Measurements from ENCODE around the gene PPM1A.
"Not testable (repeated sequence)": the region's sequence is repeated elsewhere in the genome, so short reads cannot be mapped to it uniquely, and the experiment has no call there.

Gene PPM1A

GRCh38 chr14:60315196-60315990, 66.4 kb downstream of the PPM1A start:
- in situ Hi-C loops (cut with MboI; ENCODE audit: low sequenced_read_pairs), result no loop called here

GRCh38 chr14:60317609-60318008, 68.6 kb downstream of the PPM1A start:
- in situ Hi-C loops (cut with MboI; ENCODE audit: low sequenced_read_pairs), result no loop called here

DNA sequence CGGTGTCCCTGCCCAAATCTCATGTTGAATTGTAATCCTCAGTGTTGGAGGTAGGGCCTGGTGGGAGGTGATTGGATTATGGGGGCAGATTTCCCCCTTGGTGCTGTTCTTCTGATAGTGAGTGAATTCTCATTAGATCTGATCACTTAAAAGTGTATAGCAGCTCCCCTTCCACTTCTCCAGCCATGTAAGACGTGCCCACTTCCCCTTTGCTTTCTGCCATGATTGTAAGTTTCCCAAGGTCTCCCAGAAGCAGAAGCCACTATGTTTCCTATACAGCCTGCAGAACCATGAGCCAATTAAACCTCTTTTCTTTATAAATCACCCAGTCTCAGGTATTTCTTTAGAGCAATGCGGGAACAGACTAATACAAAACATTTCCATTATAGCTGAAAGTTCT, 71.8 kb downstream of the PPM1A start:
- in situ Hi-C loops (cut with MboI; ENCODE audit: low sequenced_read_pairs), result not testable (repeated sequence)

DNA sequence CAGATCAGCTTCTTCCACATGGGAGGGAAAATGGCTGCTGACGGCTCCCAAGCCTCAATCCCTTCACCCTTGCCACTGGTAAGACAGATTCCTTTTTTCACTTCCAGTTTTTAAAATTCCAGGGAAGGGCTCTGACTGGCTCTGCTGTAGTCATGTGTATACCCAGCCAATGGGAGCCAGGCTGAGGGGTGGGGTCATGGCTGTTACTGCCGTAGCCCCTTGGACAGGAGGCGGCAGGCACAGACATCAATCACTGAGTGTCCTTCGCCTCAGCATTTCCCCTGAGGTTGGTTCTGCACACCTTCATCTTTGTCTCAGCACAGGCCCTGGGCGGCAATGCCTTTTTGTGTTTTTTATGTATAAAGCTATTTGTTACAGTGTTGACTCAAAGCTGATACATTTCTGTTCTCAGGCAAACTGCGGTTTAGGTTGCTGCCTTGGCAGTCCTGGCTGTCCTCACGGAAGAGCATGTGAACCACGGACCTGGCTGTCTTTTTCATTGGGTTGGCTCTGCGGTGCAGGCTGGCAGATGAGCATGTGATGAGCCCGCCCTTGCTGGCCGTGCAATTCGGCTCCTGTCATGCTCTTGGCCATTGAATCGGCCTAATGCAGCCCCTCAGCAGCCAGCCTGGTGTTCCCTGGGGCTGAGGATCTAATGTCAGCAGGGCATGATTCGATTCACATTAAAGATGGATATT, 74.3 kb downstream of the PPM1A start:
- in situ Hi-C loops (cut with MboI; ENCODE audit: low sequenced_read_pairs), result no loop called here

DNA sequence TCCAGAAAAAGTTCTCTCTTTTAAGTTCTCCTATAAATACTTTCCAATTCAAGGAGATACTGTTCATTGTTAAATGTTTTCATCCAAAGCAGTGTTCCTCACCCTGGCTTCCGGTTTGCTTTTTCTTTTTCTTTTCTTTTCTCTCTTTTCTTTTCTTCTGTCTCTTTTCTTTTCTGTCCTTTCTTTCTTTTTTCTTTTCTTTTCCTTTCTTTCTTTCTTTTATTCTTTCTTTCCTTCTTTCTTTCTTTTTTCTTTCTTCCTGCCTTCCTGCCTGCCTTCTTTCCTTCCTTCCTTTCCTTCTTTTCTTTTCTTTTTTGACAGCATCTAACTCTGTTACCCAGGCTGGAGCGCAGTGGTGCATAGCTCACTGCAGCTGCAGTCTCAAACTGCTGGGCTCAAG, 75.8 kb downstream of the PPM1A start:
- in situ Hi-C loops (cut with MboI; ENCODE audit: low sequenced_read_pairs), result no loop called here

GRCh38 chr14:60326274-60326673, 77.3 kb downstream of the PPM1A start:
- in situ Hi-C loops (cut with MboI; ENCODE audit: low sequenced_read_pairs), result no loop called here

- in situ Hi-C loops (cut with MboI; ENCODE audit: low sequenced_read_pairs), result no loop called here
Measured at GRCh38 chr14:60327447-60328331, 78.7 kb downstream of the PPM1A start.

DNA sequence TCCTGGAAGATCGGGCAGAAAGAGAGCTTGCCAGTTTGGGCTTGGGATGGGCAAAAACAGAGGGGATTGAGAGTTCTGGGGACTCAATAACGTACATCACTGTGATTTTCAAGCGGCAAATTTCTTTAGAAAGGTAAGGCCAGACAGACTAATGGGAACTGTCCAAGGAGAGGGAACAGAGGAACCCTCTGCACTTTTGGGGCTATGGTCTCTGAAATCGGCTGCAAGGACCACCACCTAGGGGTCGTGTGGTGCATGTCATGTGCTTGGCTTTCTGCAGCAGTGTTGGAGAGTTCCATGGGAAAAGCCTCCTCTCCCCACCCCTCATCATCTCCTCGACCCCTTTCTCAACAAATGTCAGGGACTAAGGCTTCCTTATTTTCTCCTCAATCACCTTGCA, 79.6 kb downstream of the PPM1A start:
- in situ Hi-C loops (cut with MboI; ENCODE audit: low sequenced_read_pairs), result no loop called here

DNA sequence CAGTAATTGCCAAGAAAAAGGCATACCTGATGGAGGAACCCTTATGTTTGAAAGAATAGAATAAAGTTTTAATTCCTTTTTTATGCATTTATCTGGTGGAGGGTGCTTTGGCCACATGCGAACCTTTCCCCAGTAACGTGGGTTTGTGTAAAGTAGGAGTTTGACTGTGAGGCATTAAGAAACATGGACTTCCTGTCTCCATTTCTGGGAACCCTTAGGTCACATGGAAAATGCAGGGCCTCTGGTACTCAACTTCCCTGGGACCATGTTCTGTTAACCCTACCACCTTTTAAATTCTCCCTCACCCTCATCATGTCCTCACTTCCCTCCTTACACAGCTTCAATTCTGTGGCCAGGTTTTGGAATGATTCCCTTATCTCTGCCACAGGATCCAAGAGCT, 80.3 kb downstream of the PPM1A start:
- in situ Hi-C loops (cut with MboI; ENCODE audit: low sequenced_read_pairs), result no loop called here

DNA sequence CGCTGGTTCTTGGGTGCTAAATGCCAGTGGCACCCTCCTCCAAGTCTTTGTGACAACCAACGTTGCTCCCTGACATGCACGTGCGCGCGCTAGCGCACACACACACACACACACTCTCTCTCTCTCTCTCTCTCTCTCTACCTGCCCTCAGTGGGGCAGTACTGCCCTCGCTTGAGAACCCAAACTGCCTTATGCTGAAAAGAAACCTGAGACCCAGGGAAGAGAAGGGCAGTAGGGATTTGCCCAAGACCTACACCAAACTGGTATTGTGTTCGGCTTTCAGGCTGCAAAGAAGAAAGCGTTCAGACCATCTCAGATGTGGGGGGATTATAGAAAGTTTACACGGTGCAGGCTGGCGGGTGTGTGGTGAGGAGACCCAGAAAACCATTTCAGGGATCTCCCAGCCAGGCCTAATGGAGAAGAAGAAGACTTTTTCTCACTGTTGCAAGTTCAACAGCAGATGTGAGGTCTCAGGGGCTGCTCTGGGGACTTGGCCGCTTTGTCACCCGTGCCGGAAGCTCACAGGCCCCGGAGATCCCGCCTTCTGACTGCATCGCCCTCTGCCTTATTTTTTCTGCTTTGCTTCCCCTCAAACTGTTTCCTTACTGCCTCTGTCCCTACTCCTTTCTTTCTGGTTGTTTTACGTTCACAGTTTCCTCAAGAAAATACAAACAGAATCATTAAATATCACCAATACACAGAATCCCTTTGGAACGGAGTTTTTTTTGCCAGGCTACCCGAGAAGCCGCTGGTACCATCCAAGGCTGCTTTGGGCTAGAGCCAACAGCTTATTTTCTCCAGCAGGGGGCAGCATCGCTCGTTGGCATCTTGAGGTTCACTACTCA, 82.4 kb downstream of the PPM1A start:
- in situ Hi-C loops (cut with MboI; ENCODE audit: low sequenced_read_pairs), result no loop called here

DNA sequence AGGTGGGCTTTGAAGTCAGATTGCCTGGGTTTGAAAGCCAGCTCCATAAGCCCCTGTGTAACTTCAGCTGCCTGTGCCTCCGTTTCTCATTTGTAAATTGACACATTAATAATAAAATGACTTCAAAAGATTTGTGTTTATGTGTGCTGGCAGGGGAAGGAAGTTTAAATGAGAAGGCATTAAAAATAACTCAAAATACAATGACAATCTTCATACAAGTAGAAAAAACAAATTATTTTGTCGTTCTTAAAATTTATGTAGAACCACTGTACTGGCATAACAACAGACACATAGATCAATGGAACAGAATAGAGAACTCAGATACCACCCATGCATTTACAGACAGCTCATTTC, 83.0 kb downstream of the PPM1A start:
- in situ Hi-C loops (cut with MboI; ENCODE audit: low sequenced_read_pairs), result no loop called here

- in situ Hi-C loops (cut with MboI; ENCODE audit: low sequenced_read_pairs), result no loop called here
Measured at GRCh38 chr14:60332869-60333268, 83.8 kb downstream of the PPM1A start.

- in situ Hi-C loops (cut with MboI; ENCODE audit: low sequenced_read_pairs), result no loop called here
Measured at GRCh38 chr14:60339571-60339970, 90.5 kb downstream of the PPM1A start.

DNA sequence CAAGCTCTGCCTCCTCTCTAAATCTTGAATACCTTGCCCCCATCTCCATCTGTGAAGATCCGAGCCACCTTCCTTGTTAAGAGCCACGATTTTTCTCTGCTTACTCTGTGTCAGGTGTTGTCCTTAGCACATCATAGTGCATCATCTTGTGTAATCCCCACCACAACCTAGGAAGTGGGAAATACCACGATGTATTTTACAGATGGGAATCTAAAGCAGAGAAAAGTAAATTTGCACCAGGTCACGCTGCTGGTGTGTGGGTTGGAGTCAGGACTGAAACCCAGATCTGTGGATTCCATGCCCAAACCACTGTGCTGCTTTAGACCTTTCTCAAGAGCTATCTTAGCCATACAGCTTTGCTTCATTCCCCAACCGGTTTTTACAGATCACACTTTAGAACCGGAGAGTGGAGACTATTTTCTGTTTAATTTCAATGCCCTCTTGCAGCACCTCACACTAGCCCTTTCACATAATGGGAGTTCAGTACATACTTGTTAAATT, 94.6 kb downstream of the PPM1A start:
- in situ Hi-C loops (cut with MboI; ENCODE audit: low sequenced_read_pairs), result no loop called here

DNA sequence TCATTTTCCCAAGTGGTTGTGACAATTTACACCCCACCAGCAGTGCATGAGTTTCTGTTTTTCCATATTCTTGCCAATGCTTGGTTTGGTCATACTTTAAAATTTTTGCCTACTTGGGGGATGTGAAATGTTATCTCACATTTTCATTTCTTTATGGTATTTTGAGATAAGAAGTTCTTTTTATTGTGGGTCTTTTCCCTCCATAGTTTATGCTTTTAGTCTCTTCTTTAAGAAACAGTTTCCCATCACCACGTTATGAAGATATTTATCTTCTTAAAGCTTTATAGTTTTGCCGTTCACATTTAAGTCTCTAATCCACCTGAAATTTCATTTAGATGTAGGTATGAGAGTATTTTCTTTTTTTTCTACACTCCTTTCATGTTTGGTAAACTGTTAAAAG, 95.7 kb downstream of the PPM1A start:
- in situ Hi-C loops (cut with MboI; ENCODE audit: low sequenced_read_pairs), result no loop called here

GRCh38 chr14:60346706-60347105, 97.7 kb downstream of the PPM1A start:
- in situ Hi-C loops (cut with MboI; ENCODE audit: low sequenced_read_pairs), result no loop called here

- in situ Hi-C loops (cut with MboI; ENCODE audit: low sequenced_read_pairs), result no loop called here
Measured at GRCh38 chr14:60348211-60348610, 99.2 kb downstream of the PPM1A start.
